Measurements from ENCODE around the gene GDF2. TPM values are rescaled to one million over a fixed set of nuclear protein-coding genes. Genes with fewer than 3 reads are reported as not detected.
A peak's percentile ranks its signal among the peaks of the same experiment; 100 is the strongest.

GDF2 gene
- total RNA-seq, 1 donor from 2014 or later = 0.21 TPM

DNA sequence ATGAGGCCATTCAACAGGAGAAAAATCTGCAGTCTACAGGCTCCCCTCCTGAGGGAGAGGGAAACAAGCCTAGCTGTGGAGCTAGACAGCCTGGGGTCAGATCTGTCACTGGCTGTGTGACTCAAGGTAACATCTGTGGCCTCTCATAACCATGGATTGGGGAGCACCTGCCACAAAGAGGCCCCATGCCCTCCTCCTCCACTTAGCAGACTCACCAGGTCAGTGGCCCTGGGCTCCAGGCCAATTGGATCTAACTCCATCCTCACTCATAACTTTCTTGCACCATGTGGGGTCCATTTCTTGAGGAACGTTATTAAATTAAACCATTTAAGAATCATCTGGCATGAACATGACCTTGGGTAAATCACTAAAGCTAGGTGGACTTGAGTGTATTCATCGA lies 20.4 kb upstream of the GDF2 start:
- TF ChIP-seq, protein P1, sequence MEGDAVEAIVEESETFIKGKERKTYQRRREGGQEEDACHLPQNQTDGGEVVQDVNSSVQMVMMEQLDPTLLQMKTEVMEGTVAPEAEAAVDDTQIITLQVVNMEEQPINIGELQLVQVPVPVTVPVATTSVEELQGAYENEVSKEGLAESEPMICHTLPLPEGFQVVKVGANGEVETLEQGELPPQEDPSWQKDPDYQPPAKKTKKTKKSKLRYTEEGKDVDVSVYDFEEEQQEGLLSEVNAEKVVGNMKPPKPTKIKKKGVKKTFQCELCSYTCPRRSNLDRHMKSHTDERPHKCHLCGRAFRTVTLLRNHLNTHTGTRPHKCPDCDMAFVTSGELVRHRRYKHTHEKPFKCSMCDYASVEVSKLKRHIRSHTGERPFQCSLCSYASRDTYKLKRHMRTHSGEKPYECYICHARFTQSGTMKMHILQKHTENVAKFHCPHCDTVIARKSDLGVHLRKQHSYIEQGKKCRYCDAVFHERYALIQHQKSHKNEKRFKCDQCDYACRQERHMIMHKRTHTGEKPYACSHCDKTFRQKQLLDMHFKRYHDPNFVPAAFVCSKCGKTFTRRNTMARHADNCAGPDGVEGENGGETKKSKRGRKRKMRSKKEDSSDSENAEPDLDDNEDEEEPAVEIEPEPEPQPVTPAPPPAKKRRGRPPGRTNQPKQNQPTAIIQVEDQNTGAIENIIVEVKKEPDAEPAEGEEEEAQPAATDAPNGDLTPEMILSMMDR (IDR thresholded peaks at IDR 0.05) = no peak
- intact Hi-C loops (cut with DNase I) = loop anchor here (2.0 kb wide), 1 partner anchor 45 kb away; no protein-coding TSS in a partner anchor
- no peak for DNase-seq (ENCODE audit: low spot score in 2 of 2)
- Histone ChIP-seq H3K4me3 (peak overlapping the region in 1 of 2 donors; percentile 77), H3K4me1 (peaks cover 0 to 26% of the 10 kb centered on the region in 2 donors), H3K27me3 (no peaks in the 10 kb centered on the region), H3K9me3 (no peaks in the 10 kb centered on the region), H3K36me3 (no peaks in the 10 kb centered on the region), H3K27ac (no peak overlapping the region)

DNA sequence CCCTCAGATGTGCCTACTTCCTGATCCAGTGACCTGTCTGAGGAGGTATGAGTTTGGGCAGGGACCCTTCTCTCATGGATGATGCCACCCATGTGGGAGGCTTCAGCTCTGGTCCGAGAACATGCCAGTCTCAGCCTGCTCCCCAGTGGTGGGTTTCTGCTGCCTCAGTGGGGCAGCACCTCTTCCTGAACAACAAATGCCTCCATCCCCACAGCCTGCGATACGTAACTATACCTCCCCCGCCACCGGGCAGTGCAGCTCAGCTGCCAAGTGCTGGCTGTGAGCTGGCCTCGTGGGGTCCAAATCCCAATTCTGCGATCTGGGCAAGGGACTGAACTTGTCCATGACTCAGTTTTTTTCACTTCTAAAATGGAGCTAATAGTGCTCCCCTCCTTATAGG lies 19.1 kb upstream of the GDF2 start:
- H3K27ac ChIP-seq = no peak overlapping the region
- no peak overlapping the region for H3K4me3 ChIP-seq
- no peak for DNase-seq (ENCODE audit: low spot score in 2 of 2)
- H3K4me1 ChIP-seq = peaks cover 0 to 26% of the 10 kb centered on the region in 2 donors
- H3K36me3 ChIP-seq = no peaks in the 10 kb centered on the region
- intact Hi-C loops (cut with DNase I) = no loop called here
- H3K27me3 ChIP-seq = no peaks in the 10 kb centered on the region
- no peaks in the 10 kb centered on the region for H3K9me3 ChIP-seq
- TF ChIP-seq, protein P1 (IDR thresholded peaks at IDR 0.05) = no peak

GRCh38 chr10:47303866-47304265 lies 18.4 kb upstream of the GDF2 start:
- no peak overlapping the region for H3K27ac ChIP-seq
- TF ChIP-seq, protein P1 (IDR thresholded peaks at IDR 0.05) = no peak

GRCh38 chr10:47305566-47305965 lies 16.7 kb upstream of the GDF2 start:
- TF ChIP-seq, protein P1 (IDR thresholded peaks at IDR 0.05) = no peak
- intact Hi-C loops (cut with DNase I) = no loop called here
- H3K9me3 ChIP-seq = no peaks in the 10 kb centered on the region

More at GRCh38 chr10:47303866-47304265, 18.4 kb upstream of the GDF2 start:
- Histone ChIP-seq H3K4me3 (no peak overlapping the region), H3K4me1 (peaks cover 0 to 22% of the 10 kb centered on the region in 2 donors), H3K36me3 (no peaks in the 10 kb centered on the region), H3K9me3 (no peaks in the 10 kb centered on the region), H3K27me3 (no peaks in the 10 kb centered on the region)
- DNase-seq (ENCODE audit: low spot score in 2 of 2) = no peak
- intact Hi-C loops (cut with DNase I) = no loop called here

DNA sequence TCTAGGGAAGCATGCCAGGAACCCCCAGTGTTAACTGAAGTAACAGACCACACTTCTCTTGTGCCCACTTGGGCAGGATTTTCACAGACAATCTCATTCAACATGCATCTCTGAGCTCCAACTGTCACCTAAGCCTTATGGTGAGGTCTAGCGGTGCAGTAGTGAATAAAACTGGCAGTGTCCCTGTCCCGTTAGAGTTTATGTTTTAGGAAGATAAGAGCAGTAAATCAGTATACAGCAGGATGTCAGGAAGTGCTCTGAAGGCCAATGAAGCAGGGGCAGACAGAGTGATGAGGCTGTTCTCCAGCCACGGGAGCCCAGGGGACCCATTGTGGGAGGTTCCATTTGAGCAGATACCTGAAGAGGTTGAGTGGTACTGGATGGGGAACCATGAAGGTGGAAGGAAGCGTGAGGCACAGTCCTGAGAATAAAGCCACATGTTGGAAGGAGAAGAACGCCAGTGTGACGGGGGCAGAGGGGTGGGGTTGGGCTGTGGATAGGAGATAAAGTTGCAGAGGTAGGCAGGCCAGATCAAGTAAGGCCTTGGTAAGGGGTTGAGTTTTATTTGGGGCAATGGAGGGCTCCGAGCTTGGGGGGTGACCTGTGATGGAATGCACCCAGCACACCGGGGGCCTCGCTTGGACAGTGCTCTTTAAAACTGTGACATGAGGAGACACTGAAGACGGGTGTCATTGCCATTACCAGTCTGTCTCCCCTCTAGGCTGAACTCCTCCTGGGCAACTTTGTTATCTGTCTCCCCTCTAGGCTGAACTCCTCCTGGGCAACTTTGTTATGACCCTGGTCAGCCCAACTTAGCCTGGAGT lies 15.7 kb upstream of the GDF2 start:
- Histone ChIP-seq H3K36me3 (no peaks in the 10 kb centered on the region), H3K27me3 (no peaks in the 10 kb centered on the region), H3K4me3 (no peak overlapping the region), H3K27ac (no peak overlapping the region), H3K4me1 (peaks cover 2 to 5% of the 10 kb centered on the region in 2 donors), H3K9me3 (no peaks in the 10 kb centered on the region)
- intact Hi-C loops (cut with DNase I) = no loop called here
- TF ChIP-seq, protein P1 (IDR thresholded peaks at IDR 0.05) = no peak
- no peak for DNase-seq (ENCODE audit: low spot score in 2 of 2)

More at GRCh38 chr10:47305566-47305965, 16.7 kb upstream of the GDF2 start:
- Histone ChIP-seq H3K27ac (no peak overlapping the region), H3K36me3 (no peaks in the 10 kb centered on the region), H3K4me1 (peaks cover 0 to 9% of the 10 kb centered on the region in 2 donors), H3K4me3 (no peak overlapping the region), H3K27me3 (no peaks in the 10 kb centered on the region)
- no peak for DNase-seq (ENCODE audit: low spot score in 2 of 2)

Data from ascending aorta (tissue), 2 donors.